HG03558 (cell line): Measurements from ENCODE around the gene FTO.

Experiments
- ATAC-seq: cut with Tn5 transposase; IDR thresholded peaks from one replicate; pipeline ENCODE4 v1.9.1; 2021; ENCODE audit warnings: moderate number of reproducible peaks; ENCODE audit not compliant: unreplicated experiment; ENCODE audit errors: extremely low read depth

Gene FTO

GRCh38 chr16:54128629-54129234, 424.8 kb downstream of the FTO start:
- no peak for ATAC-seq

DNA sequence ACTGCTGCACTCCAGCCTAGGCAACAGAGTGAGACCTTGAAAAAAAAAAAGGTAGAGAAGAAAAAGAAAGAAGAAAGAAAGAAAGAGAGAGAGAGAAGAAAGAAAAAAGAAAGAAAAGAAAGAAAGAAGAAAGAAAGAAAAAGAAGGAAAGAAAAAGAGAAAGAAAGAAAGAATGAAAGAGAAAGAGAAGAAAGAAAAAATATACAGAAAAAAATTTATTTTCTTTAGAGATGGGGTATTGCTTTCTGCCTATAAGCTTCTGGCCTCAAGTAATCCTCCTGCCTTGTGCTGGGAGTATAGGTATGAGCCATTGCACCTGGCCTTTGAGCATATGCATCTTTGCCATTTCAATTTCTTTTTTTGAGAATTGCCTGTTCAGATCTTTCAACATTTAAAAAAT, 425.9 kb downstream of the FTO start:
- no peak for ATAC-seq

- ATAC-seq = no peak
These were observed 431.7 kb downstream of the FTO start for GRCh38 chr16:54135361-54136275.

GRCh38 chr16:54136276-54136625, 432.3 kb downstream of the FTO start:
- ATAC-seq = no peak

DNA sequence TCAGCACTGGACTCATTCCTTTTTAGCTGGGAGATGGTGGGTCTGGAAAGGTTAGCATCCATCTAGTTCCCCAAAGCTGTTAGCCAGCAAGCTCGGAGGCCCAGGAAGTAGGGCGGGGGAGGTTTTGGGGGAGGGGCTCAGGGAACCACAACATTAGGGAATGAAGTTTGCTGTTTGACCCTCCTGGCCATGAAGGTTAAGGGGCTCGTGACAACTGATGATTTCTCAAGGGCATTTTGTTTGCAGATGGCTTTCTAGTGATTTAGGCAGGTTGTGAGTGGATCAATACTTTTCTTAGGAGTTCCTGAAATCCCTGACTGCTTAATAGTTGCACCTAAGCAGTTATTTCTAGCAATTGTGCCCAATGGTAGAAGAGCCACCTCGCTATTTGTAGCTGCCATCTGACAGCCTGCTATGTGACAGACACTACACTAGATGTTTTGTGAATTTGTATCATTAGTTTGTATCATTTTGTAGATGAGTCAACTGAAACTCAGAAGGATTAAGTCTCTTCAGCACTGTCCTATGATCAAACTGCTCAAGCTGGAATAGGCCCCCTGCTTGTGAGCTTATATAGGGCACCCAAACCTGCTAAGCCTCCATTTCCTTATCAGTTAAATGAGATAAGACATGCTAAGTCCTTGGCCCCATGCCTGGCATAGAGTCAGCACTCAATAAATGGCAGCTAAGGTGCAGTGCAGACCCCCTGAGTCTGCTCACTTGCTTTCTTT, 436.3 kb downstream of the FTO start:
- no peak for ATAC-seq

DNA sequence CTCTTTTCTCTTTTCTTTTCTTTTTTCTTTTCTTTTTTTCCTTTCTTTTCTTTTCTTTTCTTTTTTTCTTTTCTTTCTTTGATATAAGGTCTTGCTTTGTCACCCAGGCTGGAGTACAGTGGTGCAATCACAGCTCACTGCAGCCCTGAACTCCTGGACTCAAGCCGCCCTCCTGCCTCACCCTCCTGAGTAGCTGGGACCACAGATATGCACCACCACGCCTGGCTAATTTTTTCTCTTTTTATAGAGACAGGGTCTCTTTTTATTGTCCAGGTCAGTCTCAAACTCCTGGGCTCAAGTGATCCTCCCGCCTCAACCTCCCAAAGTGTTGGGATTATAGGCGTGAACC, 436.8 kb downstream of the FTO start:
- ATAC-seq = no peak

GRCh38 chr16:54142787-54143186, 438.8 kb downstream of the FTO start:
- no peak for ATAC-seq

GRCh38 chr16:54143410-54143809, 439.5 kb downstream of the FTO start:
- ATAC-seq = no peak

- ATAC-seq = no peak
These were observed 440.1 kb downstream of the FTO start for GRCh38 chr16:54143934-54144571.

GRCh38 chr16:54144572-54144947, 440.6 kb downstream of the FTO start:
- ATAC-seq = no peak

DNA sequence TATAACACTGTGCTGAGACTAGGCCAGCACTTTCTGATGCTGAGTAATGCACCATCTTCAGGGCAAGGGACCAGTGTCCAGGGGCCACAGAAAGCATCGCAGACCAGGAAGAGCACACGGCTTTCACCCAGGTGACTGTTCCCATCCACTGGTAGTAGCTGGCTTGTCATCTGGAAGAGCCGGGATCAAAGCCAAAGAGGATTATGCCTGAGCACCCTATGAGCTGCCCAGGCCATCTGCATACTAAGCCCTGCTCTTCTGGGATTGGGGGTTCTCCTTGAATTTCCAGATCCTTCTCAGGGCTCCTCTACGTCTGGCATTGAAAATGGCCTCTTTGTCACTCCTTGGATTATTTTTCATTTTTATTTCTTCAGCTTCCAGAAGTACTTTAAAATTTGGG, 441.9 kb downstream of the FTO start:
- ATAC-seq = no peak

- no peak for ATAC-seq
These were observed 445.0 kb downstream of the FTO start for GRCh38 chr16:54148974-54149373.

DNA sequence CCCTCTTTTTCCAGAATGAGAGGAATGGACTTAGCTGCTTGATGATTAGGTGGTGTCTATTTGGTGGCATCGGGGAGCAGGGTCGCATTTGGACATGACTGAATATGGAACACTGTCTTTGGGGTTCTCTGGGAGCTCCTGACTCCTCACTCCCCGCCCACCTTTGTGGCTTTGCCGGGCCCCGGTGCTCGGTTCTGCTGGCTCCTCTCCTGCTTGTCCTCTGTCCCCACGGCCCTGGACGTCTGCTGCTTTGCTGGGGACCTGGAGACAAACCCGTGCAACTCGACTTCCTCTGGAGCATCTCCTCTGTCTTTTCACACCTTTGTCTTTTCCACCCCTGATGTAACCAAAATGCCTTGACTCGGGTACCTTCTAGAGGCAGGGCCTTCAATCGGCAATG, 446.9 kb downstream of the FTO start:
- ATAC-seq = no peak

GRCh38 chr16:54152362-54153239, 448.6 kb downstream of the FTO start:
- no peak for ATAC-seq

DNA sequence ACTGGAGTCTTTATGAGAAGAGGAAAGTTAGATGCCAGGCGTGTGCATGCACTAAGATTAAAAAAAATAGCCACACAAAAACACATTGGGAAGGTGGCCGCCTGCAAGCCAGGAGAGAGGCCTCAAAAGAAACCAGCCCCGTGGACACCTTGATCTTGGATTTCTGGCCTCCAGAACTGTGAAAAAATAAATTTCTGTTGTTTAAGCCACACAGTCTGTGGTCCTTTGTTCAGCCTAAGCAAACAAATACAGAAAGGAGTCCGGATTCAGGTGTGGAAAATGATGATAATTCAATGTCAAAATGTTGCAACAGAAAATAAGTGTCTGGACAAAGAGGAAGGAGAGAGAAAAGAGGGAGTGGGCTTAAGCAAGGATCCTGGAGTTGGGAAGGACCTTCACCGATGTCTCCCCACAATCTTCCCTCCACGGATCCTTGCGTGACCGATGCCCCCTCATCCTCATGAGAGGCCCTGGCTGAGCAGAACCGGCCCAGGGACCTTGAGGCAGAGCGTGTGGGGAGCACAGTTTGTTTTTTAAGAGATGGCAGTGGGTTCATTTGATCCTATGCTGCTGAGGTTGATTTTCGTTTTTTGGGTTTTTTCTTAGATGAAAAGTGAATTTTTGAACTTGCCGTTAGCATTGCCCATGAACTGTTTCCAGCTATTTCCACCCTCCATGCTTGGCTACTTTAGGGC, 449.4 kb downstream of the FTO start:
- ATAC-seq = no peak

DNA sequence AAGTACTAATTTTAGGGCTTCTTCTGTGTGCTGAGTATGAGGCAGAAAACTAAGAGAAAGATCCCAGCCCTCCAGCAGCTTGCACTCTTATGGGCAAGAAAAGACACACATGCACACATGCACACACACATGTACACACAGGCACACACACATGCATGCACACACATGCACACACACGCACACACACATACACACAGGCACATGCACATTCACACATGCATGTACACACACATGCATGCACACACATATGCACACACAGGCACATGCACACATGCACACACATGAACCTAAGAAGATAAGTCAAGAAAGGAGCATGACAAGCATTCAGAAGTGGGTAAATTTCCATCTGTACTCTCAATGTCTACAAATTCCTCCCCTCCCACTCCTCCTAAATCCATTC, 452.4 kb downstream of the FTO start:
- no peak for ATAC-seq

GRCh38 chr16:54158986-54159385, 455.0 kb downstream of the FTO start:
- ATAC-seq = no peak

DNA sequence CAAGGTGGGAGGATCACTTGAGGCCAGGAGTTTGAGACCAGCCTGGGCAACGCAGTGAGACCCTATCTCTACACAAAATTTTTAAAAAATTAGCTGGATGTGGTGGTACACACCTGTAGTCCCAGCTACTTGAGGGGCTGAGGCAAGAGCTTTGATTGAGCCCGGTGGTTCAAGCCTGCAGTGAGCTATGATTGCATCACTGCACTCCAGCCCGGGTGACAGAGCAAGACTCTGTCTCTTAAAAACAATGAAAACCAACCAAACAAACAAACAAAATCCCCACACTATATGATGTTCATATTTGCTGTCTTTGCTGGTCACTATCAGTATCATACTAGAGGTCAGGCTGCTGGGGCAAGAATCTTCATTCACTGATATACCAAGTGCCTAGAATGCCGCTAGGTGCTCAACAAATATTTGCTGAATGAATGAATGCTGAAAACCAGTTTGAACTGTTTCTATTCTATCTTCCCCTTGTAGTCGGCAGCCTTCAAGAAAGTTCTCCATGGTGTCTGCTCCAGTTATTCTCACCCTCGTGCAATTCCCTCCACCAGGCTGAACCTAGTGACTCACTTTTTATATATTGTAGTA, 455.6 kb downstream of the FTO start:
- ATAC-seq = no peak

DNA sequence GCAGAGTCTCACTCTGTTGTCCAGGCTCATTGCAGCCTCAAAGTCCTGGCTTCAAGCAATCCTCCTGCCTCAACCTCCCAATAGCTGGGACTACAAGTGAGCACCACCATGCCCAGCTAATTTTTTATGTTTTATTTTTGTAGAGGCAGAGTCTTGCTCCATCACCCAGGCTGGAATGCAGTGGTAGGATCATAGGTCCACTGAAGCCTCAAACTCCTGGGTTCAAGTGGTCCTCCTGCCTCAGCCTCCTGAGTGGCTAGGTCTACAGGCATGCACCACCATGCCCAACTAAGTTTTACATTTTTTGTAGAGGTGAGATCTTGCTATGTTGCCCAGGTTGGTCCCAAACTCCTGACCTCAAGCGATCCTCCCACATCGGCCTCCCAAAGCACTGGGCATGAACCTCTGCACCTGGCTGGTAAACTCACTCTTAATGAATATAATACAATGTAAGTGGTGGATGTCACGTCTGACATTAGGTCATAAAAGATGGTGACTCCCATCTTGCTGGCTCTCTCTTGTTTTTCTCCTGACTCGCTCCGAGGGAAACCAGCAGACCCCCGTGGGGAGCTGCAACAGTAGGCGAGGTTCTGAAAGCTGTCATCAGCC, 456.4 kb downstream of the FTO start:
- no peak for ATAC-seq
